ENCODE data around the gene LHX1. TPM values are rescaled to one million over a fixed set of nuclear protein-coding genes. Genes with fewer than 3 reads are reported as not detected.

LHX1 gene
- total RNA-seq, 2 experiments from 2014 or later = not detected

- H3K36me3 Mint-ChIP-seq (ENCODE audit: low read depth) = no peaks in the 10 kb centered on the region
- no peak overlapping the region for H3K27ac ChIP-seq (ENCODE audit: low read depth in 1 of 2, low read length in 2 of 2)
- DNase-seq (peak in 2 of 14 experiments; percentile 7 to 35), ATAC-seq (ENCODE audit: poor library complexity) (no peak)
- CTCF ChIA-PET = no interaction called here
- H3K9me3 Mint-ChIP-seq = no peaks in the 10 kb centered on the region
- H3K27ac Mint-ChIP-seq = no peak overlapping the region
- H3K4me1 Mint-ChIP-seq (ENCODE audit: low read depth) = peaks cover 81% of the 10 kb centered on the region
- H3K27me3 ChIP-seq (ENCODE audit: control insufficient read depth in 1 of 2, insufficient read depth in 2 of 2, low read length in 2 of 2) = peaks cover 94 to 98% of the 10 kb centered on the region in 2 experiments
- peaks cover 0 to 75% of the 10 kb centered on the region in 2 experiments for H3K9me3 ChIP-seq (ENCODE audit: control insufficient read depth in 1 of 2, insufficient read depth in 1 of 2, low read length in 2 of 2)
- H3K36me3 ChIP-seq (ENCODE audit: insufficient read depth, low read length) = no peaks in the 10 kb centered on the region
- H3K27me3 Mint-ChIP-seq = peaks cover 97% of the 10 kb centered on the region
- peak overlapping the region; percentile 10 for H3K4me3 ChIP-seq (ENCODE audit: low read length)
- peak overlapping the region; percentile 77 for H3K4me3 Mint-ChIP-seq
- POLR2A ChIA-PET = interaction anchor here (0.9 kb wide), 1 partner anchor 12 kb away, joined by 5 read pairs; the partner anchor contains the start of gene AATF
- TF ChIP-seq CTCF (IDR thresholded peaks at IDR 0.05) = no peak
- peaks cover 96% of the 10 kb centered on the region for H3K4me1 ChIP-seq (ENCODE audit: insufficient read depth, low read length)
- intact Hi-C loops (cut with DNase I, micrococcal nuclease) = no loop called here
Measured at GRCh38 chr17:36936455-36937000, 747 bp upstream of the LHX1 start.

GRCh38 chr17:36937959-36938565 is 787 bp downstream of the LHX1 start:
- CTCF ChIA-PET = no interaction called here
- Histone ChIP-seq H3K4me3 (ENCODE audit: low read length) (peak overlapping the region; percentile 10), H3K36me3 (ENCODE audit: insufficient read depth, low read length) (no peaks in the 10 kb centered on the region), H3K27me3 (ENCODE audit: control insufficient read depth in 1 of 2, insufficient read depth in 2 of 2, low read length in 2 of 2) (peaks cover 96 to 99% of the 10 kb centered on the region in 2 experiments), H3K9me3 (ENCODE audit: control insufficient read depth in 1 of 2, insufficient read depth in 1 of 2, low read length in 2 of 2) (peaks cover 0 to 86% of the 10 kb centered on the region in 2 experiments), H3K4me1 (ENCODE audit: insufficient read depth, low read length) (peaks cover 97% of the 10 kb centered on the region), H3K27ac (ENCODE audit: low read depth in 1 of 2, low read length in 2 of 2) (no peak overlapping the region)
- Mint-ChIP-seq H3K36me3 (ENCODE audit: low read depth) (no peaks in the 10 kb centered on the region), H3K9me3 (no peaks in the 10 kb centered on the region), H3K27ac (no peak overlapping the region), H3K4me3 (peak overlapping the region; percentile 79), H3K27me3 (peaks cover 85% of the 10 kb centered on the region), H3K4me1 (ENCODE audit: low read depth) (peaks cover 70% of the 10 kb centered on the region)
- ATAC-seq (ENCODE audit: poor library complexity) (peak; percentile 16), DNase-seq (peak in 4 of 14 experiments; percentile 20 to 47 (median 36))
- no peak for TF ChIP-seq CTCF (IDR thresholded peaks at IDR 0.05)
- POLR2A ChIA-PET = interaction anchor here (0.8 to 2.6 kb wide), 3 partner anchors 11 to 392 kb away, joined by 3 to 16 read pairs (median 5); partner anchors contain the start of gene AATF
- intact Hi-C loops (cut with DNase I, micrococcal nuclease) = no loop called here

GRCh38 chr17:36938566-36939051 is 1.3 kb downstream of the LHX1 start:
- Histone ChIP-seq H3K36me3 (ENCODE audit: insufficient read depth, low read length) (no peaks in the 10 kb centered on the region), H3K9me3 (ENCODE audit: control insufficient read depth in 1 of 2, insufficient read depth in 1 of 2, low read length in 2 of 2) (peaks cover 0 to 85% of the 10 kb centered on the region in 2 experiments), H3K27ac (ENCODE audit: low read depth in 1 of 2, low read length in 2 of 2) (no peak overlapping the region), H3K4me3 (ENCODE audit: low read length) (no peak overlapping the region), H3K4me1 (ENCODE audit: insufficient read depth, low read length) (peaks cover 97% of the 10 kb centered on the region), H3K27me3 (ENCODE audit: control insufficient read depth in 1 of 2, insufficient read depth in 2 of 2, low read length in 2 of 2) (peaks cover 96 to 99% of the 10 kb centered on the region in 2 experiments)
- no peaks in the 10 kb centered on the region for H3K36me3 Mint-ChIP-seq (ENCODE audit: low read depth)
- DNase-seq (peak in 3 of 14 experiments; percentile 9 to 35 (median 28)), ATAC-seq (ENCODE audit: poor library complexity) (no peak)
- peaks cover 85% of the 10 kb centered on the region for H3K27me3 Mint-ChIP-seq
- peak overlapping the region; percentile 79 for H3K4me3 Mint-ChIP-seq
- POLR2A ChIA-PET = interaction anchor here (0.8 to 2.6 kb wide), 3 partner anchors 10 to 393 kb away, joined by 3 to 16 read pairs (median 3); partner anchors contain the start of gene AATF
- intact Hi-C loops (cut with DNase I, micrococcal nuclease) = no loop called here
- peaks cover under 1% of the 10 kb centered on the region for H3K9me3 Mint-ChIP-seq
- CTCF ChIA-PET = no interaction called here
- TF ChIP-seq CTCF (IDR thresholded peaks at IDR 0.05) = no peak
- H3K4me1 Mint-ChIP-seq (ENCODE audit: low read depth) = peaks cover 68% of the 10 kb centered on the region
- no peak overlapping the region for H3K27ac Mint-ChIP-seq

All from CD4-positive, alpha-beta T cell (primary cell).